Gastrocnemius medialis (tissue), 4 donors: ENCODE data around the gene GNAS-AS1. TPM values are rescaled to one million over a fixed set of nuclear protein-coding genes. Genes with fewer than 3 reads are reported as not detected.

Source experiments
- ATAC-seq, 2 donors: fragments of 150-250 bp; one replicate each; pipeline ENCODE4 v1.9.1; 2016
- DNase-seq, 2 donors: peaks; one replicate each; pipeline ENCODE4 v3.0.0-alpha.2; 2019
- H3K27ac ChIP-seq, 4 donors: fragments of 200-600 bp; sonication (generic); 1 replicate in 1 of 4; 2 replicates in 3 of 4; pipeline ENCODE4 v1.5.1; 2016 to 2018; ENCODE audit warnings: mild to moderate bottlenecking in 2 of 4, moderate library complexity in 1 of 4
- H3K27me3 ChIP-seq, 3 donors: fragments of 200-600 bp; sonication (generic) in 2 of 3; 1 replicate in 1 of 3; 2 replicates in 2 of 3; pipeline versions ENCODE4 v1.5.1 to v1.6.0; 2016 to 2019; ENCODE audit warnings: mild to moderate bottlenecking in 1 of 3, moderate library complexity in 1 of 3
- H3K36me3 ChIP-seq, 2 donors: fragments of 200-600 bp; sonication (generic) in 1 of 2; one replicate each; pipeline ENCODE4 v1.5.1; 2017 to 2018
- H3K4me1 ChIP-seq, 2 donors: fragments of 200-600 bp; sonication (generic) in 1 of 2; one replicate each; pipeline ENCODE4 v1.5.1; 2016 to 2017; ENCODE audit warnings: mild to moderate bottlenecking in 2 of 2
- H3K4me3 ChIP-seq, 4 donors: fragments of 200-600 bp; sonication (generic) in 3 of 4; 1 replicate in 1 of 4; 2 replicates in 3 of 4; pipeline ENCODE4 v1.5.1; 2016 to 2019; ENCODE audit warnings: mild to moderate bottlenecking in 2 of 4
- H3K9me3 ChIP-seq, 3 donors: fragments of 200-600 bp; sonication (generic) in 2 of 3; 1 replicate in 1 of 3; 2 replicates in 2 of 3; pipeline ENCODE4 v1.5.1; 2016 to 2019
- POLR2A ChIP-seq, 2 donors: fragments of 450-650 bp; IDR thresholded peaks; one replicate each; pipeline ENCODE4 v1.6.1; 2017; ENCODE audit warnings: antibody characterized with exemption in 2 of 2, mild to moderate bottlenecking in 2 of 2, moderate library complexity in 2 of 2
- in situ Hi-C, 4 donors: fragments of 200-750 bp; cut with MboI; loops; one replicate each; pipeline versions ENCODE4 v1.15.0 to v1.8.0; 2017; ENCODE audit warnings: low sequenced_read_pairs in 4 of 4
- intact Hi-C: fragments of 100-400 bp; cut with DNase I; formaldehyde crosslinking; loops from one replicate; pipeline ENCODE4 v1.15.1; 2023; ENCODE audit warnings: low total_unique reads
- total RNA-seq, 4 donors: library from RNA; depleted of rRNA; stranded (reverse); fragments of >200 nt; gene quantifications; one replicate each; pipeline versions ENCODE4 v1.1.0 to v1.2.3, GENCODE V29; 2016
- TF ChIP-seq, protein P1 (sequence below), 5 experiments: fragments of 450-650 bp in 3 of 5; fragments of 200-600 bp in 2 of 5; sonication (generic) in 2 of 5; IDR thresholded peaks in 4 of 5; conservative IDR thresholded peaks in 1 of 5; 1 replicate in 4 of 5; 2 replicates in 1 of 5; pipeline ENCODE4 v1.5.1; 2016 to 2019; ENCODE audit warnings: antibody characterized with exemption in 5 of 5, mild to moderate bottlenecking in 3 of 5, moderate library complexity in 3 of 5

GNAS-AS1 gene
- total RNA-seq, 4 donors from 2014 or later: not detected

- H3K27me3 ChIP-seq: peaks cover 23 to 38% (median 36%) of the 10 kb centered on the region in 3 donors
- TF ChIP-seq POLR2A (IDR thresholded peaks at IDR 0.05): no peak
- TF ChIP-seq, protein P1, sequence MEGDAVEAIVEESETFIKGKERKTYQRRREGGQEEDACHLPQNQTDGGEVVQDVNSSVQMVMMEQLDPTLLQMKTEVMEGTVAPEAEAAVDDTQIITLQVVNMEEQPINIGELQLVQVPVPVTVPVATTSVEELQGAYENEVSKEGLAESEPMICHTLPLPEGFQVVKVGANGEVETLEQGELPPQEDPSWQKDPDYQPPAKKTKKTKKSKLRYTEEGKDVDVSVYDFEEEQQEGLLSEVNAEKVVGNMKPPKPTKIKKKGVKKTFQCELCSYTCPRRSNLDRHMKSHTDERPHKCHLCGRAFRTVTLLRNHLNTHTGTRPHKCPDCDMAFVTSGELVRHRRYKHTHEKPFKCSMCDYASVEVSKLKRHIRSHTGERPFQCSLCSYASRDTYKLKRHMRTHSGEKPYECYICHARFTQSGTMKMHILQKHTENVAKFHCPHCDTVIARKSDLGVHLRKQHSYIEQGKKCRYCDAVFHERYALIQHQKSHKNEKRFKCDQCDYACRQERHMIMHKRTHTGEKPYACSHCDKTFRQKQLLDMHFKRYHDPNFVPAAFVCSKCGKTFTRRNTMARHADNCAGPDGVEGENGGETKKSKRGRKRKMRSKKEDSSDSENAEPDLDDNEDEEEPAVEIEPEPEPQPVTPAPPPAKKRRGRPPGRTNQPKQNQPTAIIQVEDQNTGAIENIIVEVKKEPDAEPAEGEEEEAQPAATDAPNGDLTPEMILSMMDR (IDR thresholded peaks at IDR 0.05 in 4 of 5, conservative IDR thresholded peaks at IDR 0.05 in 1 of 5): no peak
- in situ Hi-C loops (loop anchor here in 3 of 4 donors (25.0 kb wide), 3 partner anchors 560 to 615 kb away; partner anchors contain the start of gene ANKRD60 (in 1 of the 3)), intact Hi-C loops (loop anchor here (1.0 to 10.0 kb wide), 2 partner anchors 30 to 197 kb away; partner anchors contain the start of gene STX16)
- H3K27ac ChIP-seq: no peak overlapping the region
- H3K4me1 ChIP-seq: no peaks in the 10 kb centered on the region
- no peaks in the 10 kb centered on the region for H3K36me3 ChIP-seq
- no peaks in the 10 kb centered on the region for H3K9me3 ChIP-seq
- DNase-seq: no peak
- H3K4me3 ChIP-seq: peak overlapping the region; percentile 53 to 64 (median 58)
- no peak for ATAC-seq
Observed at GRCh38 chr20:58851969-58852458, 1.3 kb upstream of the GNAS-AS1 start.

- in situ Hi-C loops: loop anchor here in 3 of 4 donors (25.0 kb wide), 3 partner anchors 561 to 614 kb away; partner anchors contain the start of gene ANKRD60 (in 1 of the 3)
- Histone ChIP-seq H3K36me3 (no peaks in the 10 kb centered on the region), H3K27ac (no peak overlapping the region), H3K4me3 (peak overlapping the region; percentile 53 to 64 (median 58)), H3K27me3 (peaks cover 23 to 38% (median 31%) of the 10 kb centered on the region in 3 donors), H3K4me1 (no peaks in the 10 kb centered on the region), H3K9me3 (no peaks in the 10 kb centered on the region)
- ATAC-seq (no peak), DNase-seq (no peak)
- no peak for TF ChIP-seq POLR2A (IDR thresholded peaks at IDR 0.05)
- TF ChIP-seq, protein P1 (IDR thresholded peaks at IDR 0.05 in 4 of 5, conservative IDR thresholded peaks at IDR 0.05 in 1 of 5): no peak
- intact Hi-C loops: loop anchor here (10.0 kb wide), 1 partner anchor 197 kb away; the partner anchor contains the start of gene STX16
Observed at GRCh38 chr20:58851221-58851968, 693 bp upstream of the GNAS-AS1 start.

DNA sequence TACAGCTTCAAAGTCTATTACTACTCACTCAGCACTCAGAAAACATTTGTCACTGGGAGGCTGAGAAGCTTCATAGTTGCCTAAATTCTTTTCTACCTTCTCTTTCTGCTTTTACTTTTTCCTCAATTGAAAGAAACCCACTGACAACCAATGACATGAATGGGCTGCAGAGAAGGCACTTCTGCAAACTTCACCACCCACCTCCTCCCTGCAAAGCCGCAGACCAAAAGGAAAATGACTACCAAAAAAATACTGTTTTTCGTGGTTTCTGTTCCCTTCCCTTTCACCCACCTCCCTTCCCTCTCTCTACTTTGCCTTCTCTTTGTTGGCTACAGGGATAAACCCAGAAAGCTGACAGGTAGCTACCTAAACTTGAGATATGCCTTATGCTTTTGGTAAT is 3.2 kb downstream of the GNAS-AS1 start:
- H3K4me1 ChIP-seq: no peaks in the 10 kb centered on the region
- in situ Hi-C loops: loop anchor here in 1 of 4 donors (25.0 kb wide), 1 partner anchor 610 kb away; the partner anchor contains the start of gene ANKRD60
- H3K27ac ChIP-seq: no peak overlapping the region
- H3K27me3 ChIP-seq: peaks cover 5 to 8% (median 6%) of the 10 kb centered on the region in 3 donors
- no peak for ATAC-seq
- no peaks in the 10 kb centered on the region for H3K9me3 ChIP-seq
- no peaks in the 10 kb centered on the region for H3K36me3 ChIP-seq
- no peak overlapping the region for H3K4me3 ChIP-seq
- intact Hi-C loops: no loop called here
- no peak for DNase-seq
- no peak for TF ChIP-seq POLR2A (IDR thresholded peaks at IDR 0.05)

DNA sequence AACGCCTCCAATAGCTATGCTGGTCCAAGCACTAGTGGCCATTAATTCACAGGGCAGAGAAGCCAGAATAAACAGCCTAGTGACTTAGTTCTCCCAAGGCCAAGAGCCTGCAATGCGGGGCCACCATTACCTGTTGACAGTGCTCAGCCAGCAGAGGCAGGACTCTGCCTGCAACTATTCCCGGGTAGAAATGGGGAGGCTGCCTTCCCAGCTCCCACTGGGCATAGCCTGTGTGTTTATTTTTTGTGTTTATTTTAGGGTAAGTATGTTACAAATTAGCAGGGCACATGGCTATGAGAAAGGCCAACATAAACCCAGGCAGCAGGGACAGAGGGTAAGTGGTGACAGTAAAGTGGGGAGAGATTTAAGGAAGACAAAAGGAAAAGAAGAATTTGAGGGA is 5.0 kb downstream of the GNAS-AS1 start:
- H3K4me3 ChIP-seq: no peak overlapping the region
- no peak overlapping the region for H3K27ac ChIP-seq
- TF ChIP-seq, protein P1 (IDR thresholded peaks at IDR 0.05 in 4 of 5, conservative IDR thresholded peaks at IDR 0.05 in 1 of 5): no peak
- TF ChIP-seq POLR2A (IDR thresholded peaks at IDR 0.05): no peak
- no peak for DNase-seq
- no peaks in the 10 kb centered on the region for H3K9me3 ChIP-seq
- intact Hi-C loops: no loop called here
- in situ Hi-C loops: loop anchor here in 1 of 4 donors (25.0 kb wide), 1 partner anchor 608 kb away; the partner anchor contains the start of gene ANKRD60
- no peaks in the 10 kb centered on the region for H3K4me1 ChIP-seq
- H3K27me3 ChIP-seq: peaks cover 7 to 16% (median 11%) of the 10 kb centered on the region in 3 donors
- ATAC-seq: no peak
- no peaks in the 10 kb centered on the region for H3K36me3 ChIP-seq

DNA sequence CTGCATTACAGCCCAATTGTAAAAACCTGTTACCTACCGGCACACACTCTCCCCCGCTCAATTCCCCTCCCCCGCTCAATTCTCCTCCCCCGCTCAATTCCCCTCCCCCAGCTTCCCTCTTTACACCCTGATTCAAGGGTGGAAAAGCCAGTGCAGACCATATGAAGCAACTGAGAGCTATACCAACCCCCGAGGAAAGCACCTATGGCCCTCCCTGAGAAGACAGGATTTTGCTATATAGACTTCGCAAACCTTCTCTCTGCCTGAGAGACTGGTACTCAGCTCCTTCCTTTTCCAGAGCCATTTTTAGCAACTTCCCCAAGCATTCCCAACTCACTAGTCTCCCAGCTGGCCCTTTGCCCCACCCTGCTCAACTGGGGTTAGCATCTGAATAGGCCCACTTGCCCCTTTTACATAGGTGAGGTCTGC is 7.6 kb downstream of the GNAS-AS1 start:
- in situ Hi-C loops (loop anchor here in 1 of 4 donors (25.0 kb wide), 1 partner anchor 606 kb away; the partner anchor contains the start of gene ANKRD60), intact Hi-C loops (no loop called here)
- ATAC-seq (no peak), DNase-seq (no peak)
- Histone ChIP-seq H3K9me3 (no peaks in the 10 kb centered on the region), H3K27ac (no peak overlapping the region), H3K36me3 (no peaks in the 10 kb centered on the region), H3K4me3 (no peak overlapping the region), H3K4me1 (peaks cover 0 to 3% of the 10 kb centered on the region in 2 donors), H3K27me3 (peaks cover 17 to 27% (median 22%) of the 10 kb centered on the region in 3 donors)
- TF ChIP-seq, protein P1 (IDR thresholded peaks at IDR 0.05 in 4 of 5, conservative IDR thresholded peaks at IDR 0.05 in 1 of 5): no peak
- TF ChIP-seq POLR2A (IDR thresholded peaks at IDR 0.05): no peak
